DND-41 (cell line): ENCODE measurements around the gene EYS.

Experiments
- EZH2 ChIP-seq: IDR thresholded peaks from 3 replicates; pipeline ENCODE4 v1.6.1; 2012; ENCODE audit warnings: borderline replicate concordance, low read depth, mild to moderate bottlenecking, moderate library complexity, low read length, inconsistent platforms; ENCODE audit not compliant: severe bottlenecking
- TF ChIP-seq, protein P1 (sequence below): IDR thresholded peaks from 2 replicates; pipeline ENCODE4 v1.5.1; 2012; ENCODE audit warnings: borderline replicate concordance, low read length, moderate library complexity, mild to moderate bottlenecking; ENCODE audit not compliant: poor library complexity, severe bottlenecking; ENCODE audit errors: extremely low read depth

DNA sequence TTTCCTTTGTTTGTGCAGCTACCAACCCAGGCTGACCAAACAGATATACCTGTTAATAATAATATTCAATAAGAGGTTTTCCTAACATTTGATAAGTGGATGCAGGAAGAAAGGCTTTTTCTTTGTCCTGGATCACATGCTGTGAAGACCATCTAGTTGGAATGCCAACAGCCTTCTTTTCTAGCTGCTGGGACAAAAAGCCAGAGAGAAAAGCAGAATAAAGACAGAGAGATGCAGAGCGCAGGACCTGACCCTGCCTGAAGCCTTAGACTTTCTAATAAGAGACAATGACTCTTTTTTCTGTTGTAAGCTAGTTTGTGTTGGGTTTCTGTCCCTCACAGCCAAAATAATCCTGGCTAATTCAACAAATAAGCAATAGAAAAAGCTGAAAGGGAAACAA, 1763.2 kb downstream of the EYS start:
- TF ChIP-seq, protein P1, sequence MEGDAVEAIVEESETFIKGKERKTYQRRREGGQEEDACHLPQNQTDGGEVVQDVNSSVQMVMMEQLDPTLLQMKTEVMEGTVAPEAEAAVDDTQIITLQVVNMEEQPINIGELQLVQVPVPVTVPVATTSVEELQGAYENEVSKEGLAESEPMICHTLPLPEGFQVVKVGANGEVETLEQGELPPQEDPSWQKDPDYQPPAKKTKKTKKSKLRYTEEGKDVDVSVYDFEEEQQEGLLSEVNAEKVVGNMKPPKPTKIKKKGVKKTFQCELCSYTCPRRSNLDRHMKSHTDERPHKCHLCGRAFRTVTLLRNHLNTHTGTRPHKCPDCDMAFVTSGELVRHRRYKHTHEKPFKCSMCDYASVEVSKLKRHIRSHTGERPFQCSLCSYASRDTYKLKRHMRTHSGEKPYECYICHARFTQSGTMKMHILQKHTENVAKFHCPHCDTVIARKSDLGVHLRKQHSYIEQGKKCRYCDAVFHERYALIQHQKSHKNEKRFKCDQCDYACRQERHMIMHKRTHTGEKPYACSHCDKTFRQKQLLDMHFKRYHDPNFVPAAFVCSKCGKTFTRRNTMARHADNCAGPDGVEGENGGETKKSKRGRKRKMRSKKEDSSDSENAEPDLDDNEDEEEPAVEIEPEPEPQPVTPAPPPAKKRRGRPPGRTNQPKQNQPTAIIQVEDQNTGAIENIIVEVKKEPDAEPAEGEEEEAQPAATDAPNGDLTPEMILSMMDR: no peak
- no peak for TF ChIP-seq EZH2
